ENCODE data around the gene MOB4.

DNA sequence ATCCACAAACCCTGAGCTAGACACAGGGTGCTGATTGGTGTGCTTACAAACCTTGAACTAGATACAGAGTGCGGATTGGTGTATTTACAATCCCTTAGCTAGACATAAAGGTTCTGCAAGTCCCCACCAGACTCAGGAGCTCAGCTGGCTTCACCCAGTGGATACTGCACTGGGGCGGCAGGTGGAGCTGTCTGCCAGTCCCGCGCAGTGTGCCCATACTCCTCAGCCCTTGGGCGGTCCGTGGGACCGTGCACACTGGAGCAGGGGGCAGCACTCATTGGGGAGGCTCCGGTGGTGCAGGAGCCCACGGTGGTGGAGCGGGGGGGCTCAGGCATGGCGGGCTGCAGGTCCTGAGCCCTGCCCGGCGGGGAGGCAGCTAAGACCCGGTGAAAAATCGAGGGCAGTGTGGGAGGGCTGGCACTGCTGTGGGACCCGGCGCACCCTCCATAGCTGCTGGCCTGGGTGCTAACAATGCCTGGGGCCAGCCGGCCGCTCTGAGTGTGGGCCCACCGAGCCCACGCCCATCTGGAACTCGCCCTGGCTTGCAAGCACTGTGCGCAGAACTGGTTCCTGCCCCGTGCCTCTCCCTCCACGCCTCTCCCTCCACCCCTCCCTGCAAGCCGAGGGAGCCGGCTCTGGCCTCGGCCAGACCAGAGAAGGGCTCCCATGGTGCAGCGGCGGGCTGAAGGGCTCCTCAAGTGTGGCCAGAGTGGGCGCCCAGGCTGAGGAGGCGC, 75.6 kb downstream of the MOB4 start:
- TF ChIP-seq, protein P1, sequence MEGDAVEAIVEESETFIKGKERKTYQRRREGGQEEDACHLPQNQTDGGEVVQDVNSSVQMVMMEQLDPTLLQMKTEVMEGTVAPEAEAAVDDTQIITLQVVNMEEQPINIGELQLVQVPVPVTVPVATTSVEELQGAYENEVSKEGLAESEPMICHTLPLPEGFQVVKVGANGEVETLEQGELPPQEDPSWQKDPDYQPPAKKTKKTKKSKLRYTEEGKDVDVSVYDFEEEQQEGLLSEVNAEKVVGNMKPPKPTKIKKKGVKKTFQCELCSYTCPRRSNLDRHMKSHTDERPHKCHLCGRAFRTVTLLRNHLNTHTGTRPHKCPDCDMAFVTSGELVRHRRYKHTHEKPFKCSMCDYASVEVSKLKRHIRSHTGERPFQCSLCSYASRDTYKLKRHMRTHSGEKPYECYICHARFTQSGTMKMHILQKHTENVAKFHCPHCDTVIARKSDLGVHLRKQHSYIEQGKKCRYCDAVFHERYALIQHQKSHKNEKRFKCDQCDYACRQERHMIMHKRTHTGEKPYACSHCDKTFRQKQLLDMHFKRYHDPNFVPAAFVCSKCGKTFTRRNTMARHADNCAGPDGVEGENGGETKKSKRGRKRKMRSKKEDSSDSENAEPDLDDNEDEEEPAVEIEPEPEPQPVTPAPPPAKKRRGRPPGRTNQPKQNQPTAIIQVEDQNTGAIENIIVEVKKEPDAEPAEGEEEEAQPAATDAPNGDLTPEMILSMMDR (conservative IDR thresholded peaks at IDR 0.05 in 1 of 2, IDR thresholded peaks at IDR 0.05 in 1 of 2; ENCODE audit: extremely low read depth in 1 of 2, insufficient read depth in 1 of 2, low read depth in 1 of 2, low read length in 2 of 2), result no peak
- no peak for TF ChIP-seq EZH2 (IDR thresholded peaks at IDR 0.05; ENCODE audit: borderline replicate concordance, low read length)
